ENCODE results near the gene RPL22. TPM values are rescaled to one million over a fixed set of nuclear protein-coding genes. Genes with fewer than 3 reads are reported as not detected.

The RPL22 gene
- total and polyA plus RNA-seq, 4 donors: 38.9 to 105 (median 77.3) TPM

- TF ChIP-seq REST (IDR thresholded peaks at IDR 0.05) (peak; percentile 37), TAF1 (conservative IDR thresholded peaks at IDR 0.05) (no peak)
Observed at GRCh38 chr1:6205849-6206519, 6.6 kb upstream of the RPL22 start, which contains the start of gene RNF207 (continued).

- no peak for DNase-seq (ENCODE audit: low spot score)
- no peaks in the 10 kb centered on the region for H3K27me3 ChIP-seq (ENCODE audit: control insufficient read depth in 4 of 4, insufficient read depth in 4 of 4, low read length in 3 of 4)
- H3K27ac ChIP-seq (ENCODE audit: low read depth in 1 of 2, low read length in 2 of 2): no peak overlapping the region
- no peak overlapping the region for H3K4me3 ChIP-seq (ENCODE audit: low read depth in 1 of 3, low read length in 3 of 3)
- H3K4me1 ChIP-seq (ENCODE audit: control insufficient read depth in 4 of 4, insufficient read depth in 4 of 4, low read length in 3 of 4): peaks cover 10 to 51% (median 31%) of the 10 kb centered on the region in 4 donors
- H3K9me3 ChIP-seq (ENCODE audit: control insufficient read depth in 4 of 4, low read length in 3 of 4): no peaks in the 10 kb centered on the region
- WGBS: 91% methylated on average over 7 of the region's 7 CpGs
- no peak for TF ChIP-seq ZBTB33 (IDR thresholded peaks at IDR 0.05)
- TF ChIP-seq NR2F2 (IDR thresholded peaks at IDR 0.05): no peak
- TF ChIP-seq HNF4G (IDR thresholded peaks at IDR 0.05): no peak
- TF ChIP-seq CTCF (IDR thresholded peaks at IDR 0.05; ENCODE audit: low read depth, low read length, missing input control): no peak
- TF ChIP-seq SP1 (IDR thresholded peaks at IDR 0.05): no peak
- no peak for TF ChIP-seq JUND (IDR thresholded peaks at IDR 0.05)
- no peak for TF ChIP-seq REST (IDR thresholded peaks at IDR 0.05)
- no peak for TF ChIP-seq RAD21 (IDR thresholded peaks at IDR 0.05)
- peaks cover 0 to 2% (median under 1%) of the 10 kb centered on the region in 4 donors for H3K36me3 ChIP-seq (ENCODE audit: control insufficient read depth in 4 of 4, insufficient read depth in 3 of 4, low read depth in 1 of 4, low read length in 3 of 4)
- no peak overlapping the region for H3K9ac ChIP-seq (ENCODE audit: low read depth in 1 of 2, low read length in 2 of 2)
Observed at GRCh38 chr1:6202256-6202655, 2.9 kb upstream of the RPL22 start.
